GM18505 (cell line): ENCODE data around the gene CCDC149.

Source experiments
- ATAC-seq: cut with Tn5 transposase; IDR thresholded peaks from one replicate; pipeline ENCODE4 v1.9.1; 2021; ENCODE audit not compliant: unreplicated experiment
- POLR2A ChIP-seq: IDR thresholded peaks from 4 replicates; pipeline ENCODE4 v1.6.1; 2011; ENCODE audit warnings: borderline replicate concordance; ENCODE audit not compliant: insufficient read depth, insufficient read length; ENCODE audit errors: extremely low read depth

Gene CCDC149

DNA sequence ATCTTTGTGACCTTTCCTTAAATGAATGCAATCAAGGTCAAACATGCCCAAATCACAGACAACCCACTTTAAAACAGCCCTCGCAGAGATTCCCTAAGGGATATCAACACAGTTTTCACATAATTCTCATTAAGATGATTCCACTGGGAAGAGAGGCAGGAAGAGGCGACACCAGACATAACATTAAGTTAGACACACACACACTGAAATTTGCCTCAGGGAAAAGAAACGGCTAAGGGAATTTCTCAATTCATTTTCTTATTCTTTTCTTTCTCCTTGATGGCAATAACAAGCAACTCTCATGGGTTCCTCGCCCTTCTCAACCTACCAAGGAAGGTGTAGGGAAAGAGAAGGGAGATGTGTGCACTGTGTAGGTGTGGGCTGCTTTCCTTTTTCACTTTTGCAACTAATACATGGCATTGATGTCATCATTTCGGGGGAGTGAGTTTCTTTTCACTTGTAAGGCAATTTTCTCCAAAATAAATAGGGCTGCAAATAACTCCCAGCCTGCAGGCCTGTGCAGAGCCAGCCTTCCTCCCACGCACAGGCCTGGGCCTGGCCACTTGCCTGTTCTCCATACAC, 76.1 kb downstream of the CCDC149 start:
- ATAC-seq, result no peak
- no peak for TF ChIP-seq POLR2A

GRCh38 chr4:24835696-24836095, 77.1 kb downstream of the CCDC149 start:
- no peak for ATAC-seq

GRCh38 chr4:24831637-24832036, 81.2 kb downstream of the CCDC149 start:
- no peak for TF ChIP-seq POLR2A
- ATAC-seq, result no peak

More at GRCh38 chr4:24835696-24836095, 77.1 kb downstream of the CCDC149 start:
- TF ChIP-seq POLR2A, result no peak

DNA sequence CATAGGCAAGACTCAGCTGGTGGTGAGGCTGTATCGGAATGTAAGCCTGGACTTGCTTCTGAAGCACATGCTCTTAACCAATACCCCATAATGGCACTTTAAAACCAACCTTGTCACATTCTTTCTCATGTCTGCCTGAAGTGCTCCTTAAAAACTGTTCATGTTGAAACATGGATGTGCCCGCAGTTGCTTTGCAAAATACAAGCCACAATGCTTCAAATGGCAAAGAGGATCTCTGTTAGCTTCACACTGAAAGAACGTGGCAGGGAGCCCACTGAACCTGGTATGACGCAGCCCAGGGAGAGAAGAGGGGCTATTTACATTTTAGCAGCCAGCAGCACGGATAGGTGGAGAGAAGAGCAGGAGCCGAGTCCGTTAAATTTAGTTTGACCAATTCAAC, 88.1 kb downstream of the CCDC149 start:
- no peak for TF ChIP-seq POLR2A
- ATAC-seq, result no peak

DNA sequence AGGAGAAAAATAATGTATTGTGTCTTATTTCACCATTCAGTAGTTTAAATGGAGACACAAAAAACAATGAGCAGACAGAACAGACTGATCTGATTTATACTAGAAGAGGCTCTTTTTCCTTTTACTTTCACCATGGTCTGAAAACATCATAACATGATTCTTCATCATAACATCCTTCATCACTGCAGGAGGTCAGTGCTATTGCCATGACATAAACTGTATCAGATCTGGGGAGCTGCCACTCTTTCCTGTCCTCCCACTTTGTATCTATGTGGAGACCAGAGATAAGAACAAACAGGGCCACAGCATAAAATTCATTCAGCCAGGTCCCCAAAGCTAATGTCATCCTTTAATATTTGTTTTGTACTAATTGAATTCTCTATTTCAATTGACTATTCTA, 92.3 kb downstream of the CCDC149 start:
- no peak for ATAC-seq
- no peak for TF ChIP-seq POLR2A

DNA sequence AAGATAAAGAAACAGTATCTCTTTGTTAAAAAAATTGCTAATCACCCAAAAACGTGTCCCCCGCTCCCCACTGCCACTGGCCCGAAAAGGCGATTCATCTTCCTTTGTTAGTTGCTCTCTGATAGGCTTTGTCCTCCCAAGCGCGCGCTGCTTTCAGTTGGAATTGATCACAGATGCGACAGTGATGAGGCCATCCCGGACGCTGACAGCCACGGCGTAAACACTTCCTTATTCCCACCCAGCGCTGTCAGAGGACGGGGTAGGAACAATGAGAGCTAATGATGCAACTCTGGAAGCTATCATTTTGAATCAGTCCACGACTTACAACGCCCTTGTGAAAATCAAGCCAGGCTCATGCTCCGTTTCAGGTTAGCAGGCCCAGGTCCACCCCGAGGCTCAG, 96.0 kb downstream of the CCDC149 start:
- TF ChIP-seq POLR2A, result no peak

GRCh38 chr4:24813732-24814131, 99.1 kb downstream of the CCDC149 start:
- TF ChIP-seq POLR2A, result no peak
- no peak for ATAC-seq

More for the DNA sequence above, 96.0 kb downstream of the CCDC149 start:
- no peak for ATAC-seq

GRCh38 chr4:24810871-24811631, 101.8 kb downstream of the CCDC149 start:
- no peak for TF ChIP-seq POLR2A
- no peak for ATAC-seq

GRCh38 chr4:24809815-24810405, 102.9 kb downstream of the CCDC149 start:
- TF ChIP-seq POLR2A, result no peak

GRCh38 chr4:24809376-24809775, 103.5 kb downstream of the CCDC149 start:
- no peak for ATAC-seq
- TF ChIP-seq POLR2A, result no peak

More at GRCh38 chr4:24809815-24810405, 102.9 kb downstream of the CCDC149 start:
- no peak for ATAC-seq

DNA sequence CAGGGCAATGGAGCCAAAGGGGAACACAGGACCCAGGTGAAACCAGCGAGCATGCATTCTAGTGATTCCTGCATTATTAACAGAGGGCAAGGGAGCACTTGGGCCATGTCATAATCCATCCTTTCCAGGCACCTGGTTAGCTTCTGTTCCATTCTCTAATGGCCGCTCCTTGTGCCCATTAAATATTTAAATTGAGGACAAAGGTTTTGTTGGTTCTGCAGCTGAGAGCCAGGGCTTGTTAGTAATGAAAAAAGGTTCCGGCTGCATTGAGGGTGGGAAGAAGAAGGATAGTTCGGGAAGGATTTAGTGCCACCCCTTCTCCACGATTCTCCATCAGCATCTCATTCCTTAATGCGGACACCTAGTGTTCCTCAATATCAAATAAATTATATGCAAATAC, 103.9 kb downstream of the CCDC149 start:
- TF ChIP-seq POLR2A, result no peak
- no peak for ATAC-seq

GRCh38 chr4:24808261-24808660, 104.6 kb downstream of the CCDC149 start:
- no peak for TF ChIP-seq POLR2A

GRCh38 chr4:24807611-24808010, 105.2 kb downstream of the CCDC149 start:
- no peak for TF ChIP-seq POLR2A
- ATAC-seq, result no peak

More at GRCh38 chr4:24808261-24808660, 104.6 kb downstream of the CCDC149 start:
- ATAC-seq, result no peak
